IPS-11a (cell line): ENCODE measurements around the gene KLHL41.
"Not testable (repeated sequence)": the region's sequence is repeated elsewhere in the genome, so short reads cannot be mapped to it uniquely, and the experiment has no call there.

Experiments used
- H3K4me3 ChIP-seq: one replicate; pipeline ENCODE4 v1.5.1; 2013; ENCODE audit warnings: low read depth, low read length, control low read depth

Gene KLHL41

DNA sequence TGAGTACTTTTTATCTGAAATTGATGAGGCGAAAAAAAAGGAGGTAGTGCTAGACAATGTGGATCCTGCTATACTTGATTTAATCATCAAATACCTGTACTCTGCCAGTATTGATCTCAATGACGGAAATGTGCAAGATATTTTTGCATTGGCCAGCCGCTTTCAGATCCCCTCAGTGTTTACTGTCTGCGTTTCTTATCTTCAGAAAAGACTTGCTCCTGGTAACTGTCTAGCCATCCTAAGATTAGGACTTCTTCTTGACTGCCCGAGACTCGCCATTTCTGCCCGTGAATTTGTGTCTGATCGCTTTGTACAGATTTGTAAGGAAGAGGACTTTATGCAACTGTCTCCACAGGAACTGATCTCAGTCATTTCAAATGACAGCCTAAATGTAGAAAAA is 453 bp downstream of the KLHL41 start:
- no peak overlapping the region for H3K4me3 ChIP-seq

DNA sequence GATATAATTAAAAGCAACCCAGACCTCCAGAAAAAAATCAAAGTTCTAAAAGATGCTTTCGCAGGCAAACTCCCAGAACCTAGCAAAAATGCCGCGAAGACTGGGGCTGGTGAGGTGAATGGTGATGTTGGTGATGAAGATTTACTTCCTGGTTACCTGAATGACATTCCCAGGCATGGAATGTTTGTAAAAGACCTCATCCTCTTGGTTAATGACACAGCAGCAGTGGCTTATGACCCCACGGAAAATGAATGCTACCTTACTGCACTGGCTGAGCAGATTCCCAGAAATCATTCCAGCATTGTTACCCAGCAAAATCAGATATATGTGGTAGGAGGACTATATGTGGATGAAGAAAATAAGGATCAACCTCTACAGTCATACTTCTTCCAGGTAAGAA is 994 bp downstream of the KLHL41 start:
- no peak overlapping the region for H3K4me3 ChIP-seq

DNA sequence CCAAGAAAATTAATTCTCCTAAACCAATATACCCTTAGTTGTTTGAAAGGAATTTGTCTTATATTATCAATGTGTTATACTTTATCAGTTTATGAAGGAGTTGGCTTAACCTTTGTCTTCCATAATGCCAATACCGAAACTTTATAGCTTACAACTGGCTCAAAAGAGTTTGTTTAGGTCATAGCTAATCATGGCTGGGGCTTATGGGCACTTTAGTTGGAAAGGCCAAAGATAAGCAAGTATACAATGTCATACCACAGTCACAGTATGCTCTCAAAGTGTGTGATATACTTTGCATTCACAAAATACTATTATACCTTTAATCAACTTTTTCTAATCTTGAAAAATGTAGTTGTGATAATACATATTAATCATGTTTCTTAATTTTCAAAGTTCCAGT is 2.3 kb downstream of the KLHL41 start:
- H3K4me3 ChIP-seq, result no peak overlapping the region

DNA sequence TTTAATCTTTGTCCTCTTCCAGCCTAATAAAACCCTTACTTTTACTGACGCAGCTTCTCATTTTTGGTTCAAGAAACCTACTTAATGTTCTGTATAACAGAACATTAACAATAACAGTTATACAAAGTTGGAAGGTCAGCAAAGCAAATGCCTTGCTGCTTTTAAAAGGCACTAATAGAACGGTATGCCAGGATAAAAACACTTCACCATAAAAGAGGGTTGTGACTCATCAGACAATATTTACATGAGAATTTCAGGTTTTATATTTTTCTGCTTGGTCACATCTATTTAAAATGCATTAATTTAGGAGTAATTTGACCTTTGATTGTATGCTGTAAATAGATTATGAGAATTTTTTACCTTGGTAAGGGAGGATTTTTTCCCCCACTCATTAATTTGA is 3.0 kb downstream of the KLHL41 start:
- H3K4me3 ChIP-seq, result no peak overlapping the region

DNA sequence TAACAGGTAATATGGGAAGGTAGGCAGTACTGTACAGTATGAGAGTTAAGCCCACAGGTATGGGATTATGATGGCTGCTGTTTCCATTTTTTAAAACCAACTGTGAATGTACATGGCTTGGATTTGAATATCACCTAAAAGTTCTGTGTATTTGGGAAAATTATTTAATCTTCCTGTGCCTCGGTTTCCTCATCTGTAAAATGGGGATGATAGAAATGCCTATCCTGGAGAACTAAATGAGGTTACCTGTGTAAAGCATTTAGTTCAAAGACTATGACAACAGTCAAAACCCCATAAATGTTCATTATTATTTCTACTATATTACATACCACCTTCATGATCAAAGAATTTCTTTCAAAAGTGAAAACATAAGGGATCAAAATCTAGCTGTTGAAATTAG is 3.6 kb downstream of the KLHL41 start:
- no peak overlapping the region for H3K4me3 ChIP-seq

DNA sequence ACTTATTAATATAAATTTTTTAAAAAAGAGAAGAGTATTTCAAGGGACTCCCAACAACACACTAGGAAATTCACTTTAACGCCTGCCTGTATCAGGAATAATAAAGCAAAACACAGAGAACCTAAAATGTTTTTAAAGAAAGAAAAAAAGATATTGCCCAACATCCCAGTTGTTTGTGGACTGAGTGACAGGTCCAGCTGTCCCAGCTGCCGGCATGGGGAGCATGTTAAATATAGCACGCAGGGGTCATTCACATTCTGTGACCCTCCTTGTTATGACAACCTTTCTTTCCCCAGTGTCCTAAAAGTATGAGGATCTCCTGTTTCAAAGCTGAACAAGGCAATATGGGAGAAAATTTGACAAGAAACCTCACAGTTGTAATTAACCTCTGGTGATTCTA is 4.4 kb downstream of the KLHL41 start:
- no peak overlapping the region for H3K4me3 ChIP-seq

DNA sequence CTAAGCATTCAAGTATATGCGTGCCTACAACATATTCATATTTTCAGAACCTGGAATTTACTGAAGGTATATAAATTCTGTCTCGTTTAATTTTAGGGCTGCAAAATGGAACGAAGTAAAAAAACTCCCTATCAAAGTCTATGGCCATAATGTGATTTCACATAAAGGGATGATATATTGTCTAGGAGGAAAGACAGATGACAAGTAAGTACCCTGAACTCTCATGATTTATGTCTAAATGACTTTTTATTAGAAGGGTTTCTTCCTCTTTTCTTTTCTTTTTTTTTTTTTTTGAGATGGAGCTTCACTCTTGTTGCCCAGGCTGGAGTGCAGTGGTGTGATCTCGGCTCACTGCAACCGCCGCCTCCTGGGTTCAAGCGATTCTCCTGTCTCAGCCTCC is 5.3 kb downstream of the KLHL41 start:
- H3K4me3 ChIP-seq, result not testable (repeated sequence)

DNA sequence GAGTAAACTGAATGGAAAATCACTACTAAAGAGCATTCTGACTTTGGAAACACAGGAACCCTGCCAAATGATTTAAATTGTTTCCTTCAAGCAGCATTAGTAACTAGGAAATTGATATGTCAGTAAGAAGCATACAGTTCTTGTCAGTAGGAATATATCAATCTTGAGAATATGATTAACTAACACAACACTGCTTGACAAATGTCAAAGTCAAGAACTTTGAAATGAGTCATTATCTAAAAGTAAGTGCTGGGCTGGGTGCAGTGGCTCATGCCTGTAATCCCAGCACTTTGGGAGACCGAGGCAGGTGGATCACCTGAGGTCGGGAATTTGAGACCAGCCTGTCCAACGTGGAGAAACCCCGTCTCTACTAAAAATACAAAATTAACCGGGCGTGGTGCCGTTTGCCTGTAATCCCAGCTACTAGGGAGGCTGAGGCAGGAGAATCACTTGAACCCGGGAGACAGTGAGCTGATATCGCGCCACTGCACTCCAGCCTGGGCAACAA is 7.0 kb downstream of the KLHL41 start:
- not testable (repeated sequence) for H3K4me3 ChIP-seq

DNA sequence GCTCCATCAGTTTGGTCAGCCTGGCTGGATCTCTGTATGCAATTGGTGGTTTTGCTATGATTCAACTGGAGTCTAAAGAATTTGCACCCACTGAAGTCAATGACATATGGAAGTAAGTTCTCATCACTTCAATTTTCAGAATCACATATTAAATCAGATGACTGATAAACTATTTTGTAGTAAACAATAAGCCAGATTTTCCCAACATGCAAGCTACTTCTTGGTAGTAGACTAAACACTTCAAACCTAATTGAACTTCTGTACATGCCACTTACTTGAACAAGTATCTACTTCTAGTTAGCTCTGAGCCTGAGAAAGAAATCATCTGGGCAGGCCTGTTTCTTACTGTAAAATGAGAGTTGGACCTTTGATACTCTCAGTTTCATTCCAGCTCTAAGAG is 11.4 kb downstream of the KLHL41 start:
- no peak overlapping the region for H3K4me3 ChIP-seq

DNA sequence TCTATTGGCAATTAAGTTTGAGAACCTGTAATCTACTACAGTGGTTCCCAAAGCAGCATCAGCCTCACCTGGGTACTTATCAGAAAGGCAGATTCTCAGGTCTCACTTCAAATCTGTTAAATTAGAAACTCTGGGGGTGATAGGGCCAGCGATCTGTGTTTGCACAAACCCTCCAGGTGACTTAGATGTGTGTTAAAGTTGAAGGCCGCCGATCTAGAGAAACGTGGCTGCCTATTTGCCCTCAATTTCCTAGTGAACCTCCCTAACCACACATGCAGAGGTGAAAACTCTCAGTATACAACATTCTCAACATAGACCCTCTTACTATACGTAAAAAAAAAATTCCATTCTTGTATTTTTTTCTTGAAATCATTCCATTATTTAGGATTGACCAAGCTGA is 14.2 kb downstream of the KLHL41 start:
- H3K4me3 ChIP-seq, result no peak overlapping the region

DNA sequence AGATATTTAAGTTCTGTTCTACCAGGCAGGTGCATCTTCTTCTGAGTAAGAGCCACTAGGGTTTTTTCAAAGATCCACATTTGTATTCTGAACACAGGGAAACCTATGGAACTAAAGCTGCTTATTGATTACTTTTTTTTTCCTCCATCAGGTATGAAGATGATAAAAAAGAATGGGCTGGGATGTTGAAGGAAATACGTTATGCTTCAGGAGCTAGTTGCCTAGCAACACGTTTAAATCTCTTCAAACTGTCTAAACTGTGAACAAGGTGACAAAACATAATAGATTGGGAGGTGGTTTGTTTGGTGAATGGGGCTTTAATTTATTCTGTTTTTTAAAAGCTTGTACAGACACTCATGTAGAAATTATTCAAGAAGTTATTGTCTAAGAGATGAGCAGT is 15.9 kb downstream of the KLHL41 start:
- no peak overlapping the region for H3K4me3 ChIP-seq

DNA sequence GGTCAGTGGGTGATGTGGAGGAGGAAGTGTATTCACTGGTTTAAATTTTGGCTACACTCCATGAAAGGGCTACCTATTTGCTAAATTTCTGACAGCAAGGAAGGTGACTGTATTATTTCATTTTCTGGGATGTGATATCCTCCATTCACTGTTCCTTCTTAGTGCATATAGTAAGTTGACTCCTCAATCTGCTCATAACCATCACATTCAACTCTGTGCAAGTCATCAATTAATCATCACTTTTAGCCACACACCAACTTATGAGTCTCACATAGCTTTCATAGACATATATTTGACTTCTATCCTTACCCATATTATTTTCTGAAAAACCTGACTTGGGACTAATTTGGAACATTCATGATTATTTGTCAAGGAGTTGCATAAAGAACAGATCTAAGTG is 16.9 kb downstream of the KLHL41 start:
- no peak overlapping the region for H3K4me3 ChIP-seq

DNA sequence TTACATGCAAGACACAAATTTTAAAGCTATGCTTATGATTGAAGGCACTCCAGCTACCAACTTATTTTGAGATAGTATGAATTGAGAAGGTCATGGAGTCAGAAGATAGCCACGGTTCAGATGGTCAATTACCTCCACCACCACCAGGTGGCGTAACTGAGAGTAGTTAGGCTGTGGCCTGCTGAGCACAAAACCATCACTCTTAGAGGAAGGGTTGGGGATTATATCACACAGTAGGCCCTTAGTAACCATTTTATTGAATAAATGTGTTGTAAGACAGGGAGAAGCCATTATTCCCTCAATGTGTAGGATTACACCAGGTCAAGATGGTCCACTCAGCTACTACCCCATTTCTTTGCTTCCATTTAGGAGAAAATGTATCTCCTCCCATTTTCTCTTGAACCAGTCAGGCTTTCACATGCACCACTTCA is 18.8 kb downstream of the KLHL41 start:
- H3K4me3 ChIP-seq, result no peak overlapping the region

DNA sequence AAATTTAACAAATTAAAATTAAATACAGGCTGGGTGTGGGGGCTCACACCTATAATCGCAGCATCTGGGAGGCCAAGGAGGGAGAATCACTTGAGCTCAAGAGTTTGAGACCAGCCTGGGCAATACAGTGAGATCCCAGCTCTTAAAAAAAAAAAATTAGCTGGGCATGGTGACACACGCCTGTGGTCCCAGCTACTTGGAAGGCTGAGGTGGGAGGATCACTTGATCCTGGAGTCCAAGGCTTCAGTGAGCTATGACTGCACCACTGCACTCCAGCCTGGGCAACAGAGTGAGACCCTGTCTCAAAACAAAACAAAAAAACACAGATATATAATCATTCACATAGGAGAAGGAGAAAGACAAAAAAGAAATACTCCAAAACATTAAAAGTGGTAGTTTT is 30.0 kb downstream of the KLHL41 start:
- not testable (repeated sequence) for H3K4me3 ChIP-seq

DNA sequence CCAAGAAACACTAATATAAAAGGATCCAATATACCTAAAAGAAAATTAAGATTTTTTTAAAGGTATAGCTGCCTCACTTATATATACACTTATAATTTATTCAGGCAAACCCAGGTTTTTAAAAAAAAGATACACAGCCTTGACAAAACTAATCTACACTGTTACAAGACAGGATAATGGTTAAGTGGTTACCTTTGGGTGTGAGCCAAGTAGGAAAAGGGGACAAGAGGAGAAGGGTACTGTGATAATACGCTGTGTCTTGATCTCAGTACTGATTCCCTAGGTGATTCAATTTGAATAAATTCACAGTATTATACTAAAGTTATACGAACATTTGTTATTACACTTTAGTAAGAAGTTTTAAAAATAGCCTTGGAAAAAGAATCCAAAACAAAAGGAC is 30.6 kb downstream of the KLHL41 start:
- H3K4me3 ChIP-seq, result no peak overlapping the region

DNA sequence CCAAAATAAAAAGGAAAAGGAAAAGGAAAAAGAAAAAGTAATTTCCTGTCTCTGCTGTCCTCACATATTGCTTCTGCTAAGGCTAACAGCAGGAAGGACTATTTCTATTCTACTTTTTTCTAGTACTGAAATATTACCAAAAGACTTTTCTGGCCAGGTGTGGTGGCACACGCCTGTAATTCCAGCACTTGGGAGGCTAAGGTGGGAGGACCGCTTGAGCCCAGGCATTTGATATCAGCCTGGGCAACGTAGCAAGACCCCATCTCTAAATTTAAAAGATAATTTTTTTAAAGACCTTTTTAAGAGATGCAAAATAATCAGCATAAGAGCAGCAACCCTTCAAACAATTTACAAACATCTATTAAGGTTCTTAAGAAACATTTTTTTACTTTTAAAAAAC is 32.9 kb downstream of the KLHL41 start:
- H3K4me3 ChIP-seq, result no peak overlapping the region

DNA sequence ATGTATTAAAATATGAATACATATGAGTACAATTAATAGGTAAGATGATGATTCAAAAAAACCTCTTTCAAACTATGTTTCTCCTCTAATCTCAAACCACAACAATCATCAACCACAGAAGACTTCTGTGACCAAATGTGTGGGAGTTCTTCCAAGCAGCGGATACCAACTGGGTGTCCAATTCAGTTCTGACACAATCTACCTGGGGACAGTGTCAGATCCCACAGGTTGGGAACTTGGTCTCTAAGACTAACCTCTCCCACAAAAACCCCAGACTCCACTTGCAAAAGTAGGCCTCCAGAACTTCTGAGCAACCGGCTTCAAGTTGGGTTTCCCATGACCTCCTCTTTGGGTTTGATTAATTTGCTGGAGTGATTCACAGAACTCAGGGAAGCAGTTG is 37.3 kb downstream of the KLHL41 start:
- H3K4me3 ChIP-seq, result no peak overlapping the region

DNA sequence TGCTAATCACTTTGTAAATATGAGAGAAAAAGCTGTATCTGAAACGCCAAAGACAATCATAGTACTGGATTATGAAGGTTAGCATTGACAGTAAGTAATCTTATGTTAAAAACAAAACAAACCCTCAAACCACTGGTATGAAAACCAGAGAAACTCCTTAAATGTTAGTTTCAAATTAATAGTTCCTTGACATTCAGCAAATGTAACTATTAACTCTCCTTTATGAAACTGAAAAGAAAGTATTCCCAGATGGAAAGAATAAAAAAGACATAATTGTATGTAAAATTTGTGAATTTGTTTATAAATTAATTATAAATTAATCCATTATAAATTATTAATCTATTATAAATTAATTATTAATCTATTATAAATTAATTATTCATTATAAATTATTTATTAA is 51.9 kb downstream of the KLHL41 start:
- no peak overlapping the region for H3K4me3 ChIP-seq

DNA sequence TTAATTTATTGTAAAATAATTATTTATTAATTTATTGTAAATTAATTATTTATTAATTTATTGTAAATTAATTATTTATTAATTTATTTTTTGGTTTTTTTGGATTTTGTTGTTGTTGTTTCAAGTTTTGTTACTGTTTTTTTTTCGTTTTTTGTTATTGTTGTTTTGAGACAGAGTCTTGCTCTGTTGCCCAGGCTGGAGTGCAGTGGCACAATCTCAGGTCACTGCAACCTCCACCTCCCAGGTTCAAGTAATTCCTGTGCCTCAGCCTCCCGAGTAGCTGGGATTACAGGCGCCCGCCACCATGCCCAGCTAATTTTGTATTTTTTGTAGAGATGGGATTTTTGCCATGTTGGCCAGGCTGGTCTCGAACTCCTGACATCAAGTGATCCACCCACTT is 52.6 kb downstream of the KLHL41 start:
- not testable (repeated sequence) for H3K4me3 ChIP-seq

DNA sequence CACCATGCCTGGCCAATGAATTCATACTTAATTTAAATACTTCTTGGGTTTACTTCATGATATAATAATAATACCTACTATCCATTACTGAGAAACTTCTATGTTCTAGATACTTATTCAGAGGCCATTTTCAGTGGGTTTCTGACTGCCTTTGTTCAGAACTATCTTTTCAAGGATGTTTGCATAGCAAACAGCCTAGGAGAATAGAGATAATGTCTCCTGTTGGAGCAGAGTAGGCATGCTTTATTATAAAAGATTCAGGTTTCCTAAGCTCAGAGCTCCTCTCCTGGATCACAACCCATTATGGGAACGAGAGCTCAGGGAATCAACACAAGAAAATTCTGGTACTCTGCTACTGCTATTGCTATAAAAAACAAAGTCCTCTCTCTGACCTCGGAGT is 53.0 kb downstream of the KLHL41 start:
- H3K4me3 ChIP-seq, result no peak overlapping the region

DNA sequence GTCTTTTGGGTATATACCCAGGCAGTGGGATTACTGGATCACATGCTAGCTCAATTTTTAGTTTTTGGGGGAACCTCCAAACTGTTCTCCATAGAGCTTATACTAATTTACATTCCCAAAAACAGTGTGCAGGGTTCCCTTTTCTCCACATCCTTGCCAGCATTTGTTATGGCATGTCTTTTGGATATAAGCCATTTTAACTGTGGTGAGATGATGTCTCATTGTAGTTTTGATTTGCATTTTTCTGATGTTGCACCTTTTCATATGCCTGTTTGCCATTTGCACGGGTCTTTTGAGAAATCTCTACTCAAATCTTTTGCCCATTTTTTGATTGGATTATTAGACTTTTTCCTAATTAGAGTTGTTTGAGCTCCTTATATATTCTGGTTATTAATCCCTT is 56.2 kb downstream of the KLHL41 start:
- H3K4me3 ChIP-seq, result no peak overlapping the region

DNA sequence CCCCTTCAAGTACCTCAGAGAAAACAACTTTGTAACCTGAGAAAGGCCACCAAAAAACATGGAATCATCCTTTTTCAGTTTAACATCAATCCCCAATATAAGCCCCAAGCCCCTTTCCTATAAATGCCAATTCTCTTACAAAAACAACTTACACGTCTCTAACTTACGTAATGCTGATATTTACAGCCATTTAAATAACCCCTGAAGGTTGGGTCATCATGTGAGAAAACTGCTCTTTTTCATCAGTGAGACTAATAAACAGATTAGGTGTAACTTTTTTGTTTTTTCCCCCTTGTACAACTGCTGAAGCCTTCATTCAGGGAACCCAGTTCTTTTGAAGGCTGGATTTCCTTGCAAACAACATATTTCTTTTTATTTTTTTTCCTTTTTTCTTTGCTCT is 60.4 kb downstream of the KLHL41 start:
- H3K4me3 ChIP-seq, result no peak overlapping the region

DNA sequence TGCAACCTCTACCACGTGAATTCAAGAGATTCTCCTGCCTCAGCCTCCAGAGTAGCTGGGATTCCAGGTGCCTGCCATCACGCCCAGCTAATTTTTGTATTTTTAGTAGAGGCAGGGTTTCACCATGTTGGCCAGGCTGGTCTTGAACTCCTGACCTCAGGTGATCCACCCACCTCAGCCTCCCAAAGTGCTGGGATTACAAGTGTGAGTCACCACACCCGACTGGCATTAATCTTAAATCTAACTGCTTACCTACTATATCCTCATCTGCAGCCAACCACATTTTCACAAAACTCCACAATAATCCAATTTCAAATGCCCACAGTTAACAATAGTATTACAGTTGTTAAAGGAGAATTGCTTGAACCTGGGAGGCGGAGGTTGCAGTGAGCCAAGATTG is 61.2 kb downstream of the KLHL41 start:
- not testable (repeated sequence) for H3K4me3 ChIP-seq

DNA sequence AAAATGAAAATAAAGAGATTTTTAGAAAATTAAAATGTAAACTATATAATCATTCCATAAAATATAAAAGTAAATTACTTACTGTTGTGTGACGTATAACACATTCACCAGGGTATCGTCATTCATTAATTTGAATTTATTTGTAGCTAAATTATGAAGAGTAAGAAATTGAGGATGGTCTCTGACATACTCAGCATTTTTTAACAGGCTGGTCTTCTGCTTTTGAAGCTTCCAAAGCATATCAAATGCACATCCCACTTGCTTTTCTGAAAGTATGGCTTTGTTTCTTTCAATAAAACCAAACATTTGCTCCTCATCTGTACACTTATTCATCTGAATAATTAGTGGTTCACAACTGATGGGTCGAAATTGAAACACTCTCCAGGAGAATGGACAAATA is 62.1 kb downstream of the KLHL41 start:
- H3K4me3 ChIP-seq, result no peak overlapping the region
